H1 (cell line): Measurements from ENCODE around the gene HTR3A. TPM values are rescaled to one million over a fixed set of nuclear protein-coding genes. Genes with fewer than 3 reads are reported as not detected.

Experiments used
- CTCF ChIA-PET: fragments of 300-600 bp; sonication (Branson Sonifier 250); formaldehyde crosslinking; loops from one replicate; lab custom pipeline; 2021; ENCODE audit not compliant: partially characterized antibody; lab: Charles Lee
- POLR2A ChIA-PET: fragments of 300-600 bp; sonication (Branson Sonifier 250); formaldehyde crosslinking; loops from one replicate; lab custom pipeline; 2021; ENCODE audit warnings: inconsistent platforms; ENCODE audit not compliant: partially characterized antibody; lab: Charles Lee
- DNase-seq, 2 experiments: peaks; one replicate each; pipeline versions ENCODE4 v3.0.0 to v3.0.0-alpha.2; 2010 to 2022; ENCODE audit warnings: low spot score in 2 of 2, low read depth in 1 of 2, mixed read lengths in 1 of 2
- FAIRE-seq: peaks from 2 replicates; lab custom pipeline; 2011; peaks lifted over from hg19 to GRCh38; lab: Jason Lieb, UNC
- H2AFZ ChIP-seq: 2 replicates; pipeline ENCODE4 v1.8.1; 2012; ENCODE audit warnings: low read length, inconsistent platforms
- H2AK5ac ChIP-seq: 2 replicates; pipeline ENCODE4 v1.6.1; 2013; ENCODE audit warnings: low read depth, low read length
- H2BK120ac ChIP-seq: replicated peaks from 2 replicates; pipeline ENCODE3; 2013; ENCODE audit warnings: low read depth, low read length, inconsistent platforms
- H2BK12ac ChIP-seq: 2 replicates; pipeline ENCODE4 v1.6.1; 2013; ENCODE audit warnings: low read depth, low read length
- H2BK15ac ChIP-seq: 2 replicates; pipeline ENCODE4 v1.6.1; 2013; ENCODE audit warnings: low read length
- H2BK20ac ChIP-seq: 2 replicates; pipeline ENCODE4 v1.6.1; 2013; ENCODE audit warnings: low read length
- H2BK5ac ChIP-seq: 2 replicates; pipeline ENCODE4 v1.6.1; 2013; ENCODE audit warnings: low read depth, low read length
- H3K14ac ChIP-seq: 2 replicates; pipeline ENCODE4 v1.6.1; 2013; ENCODE audit warnings: inconsistent platforms; ENCODE audit not compliant: insufficient read length
- H3K18ac ChIP-seq: 2 replicates; pipeline ENCODE4 v1.6.1; 2013; ENCODE audit warnings: low read length; ENCODE audit errors: extremely low read depth
- H3K23ac ChIP-seq: 2 replicates; pipeline ENCODE4 v1.6.1; 2013; ENCODE audit warnings: inconsistent platforms; ENCODE audit not compliant: insufficient read length
- H3K23me2 ChIP-seq: 2 replicates; pipeline ENCODE4 v1.6.1; 2013; ENCODE audit warnings: low read depth, low read length
- H3K27ac ChIP-seq: 2 replicates; pipeline ENCODE4 v1.6.1; 2011; ENCODE audit warnings: low read depth, low read length, inconsistent platforms
- H3K27me3 ChIP-seq, 4 experiments: replicated peaks in 1 of 4; 1 replicate in 1 of 4; 2 replicates in 3 of 4; pipeline versions ENCODE4 v1.6.1 to v1.8.1; 2011 to 2013; ENCODE audit warnings: low read length in 3 of 4, mild to moderate bottlenecking in 3 of 4, inconsistent platforms in 2 of 4, mixed read lengths in 2 of 4, moderate library complexity in 1 of 4; ENCODE audit not compliant: control insufficient read depth in 3 of 4, insufficient read depth in 3 of 4; ENCODE audit errors: extremely low read depth in 1 of 4
- H3K36me3 ChIP-seq, 4 experiments: 2 replicates each; pipeline versions ENCODE4 v1.6.1 to v1.8.1; 2011 to 2013; ENCODE audit warnings: mild to moderate bottlenecking in 4 of 4, low read length in 3 of 4, moderate library complexity in 2 of 4, control low read depth in 1 of 4, inconsistent platforms in 1 of 4; ENCODE audit not compliant: insufficient read depth in 4 of 4, control insufficient read depth in 2 of 4
- H3K4ac ChIP-seq: replicated peaks from 2 replicates; pipeline ENCODE3; 2013; ENCODE audit warnings: low read length, low read depth, mixed read lengths, inconsistent platforms; ENCODE audit not compliant: insufficient read length
- H3K4me1 ChIP-seq, 4 experiments: replicated peaks in 1 of 4; 1 replicate in 1 of 4; 2 replicates in 3 of 4; pipeline versions ENCODE4 v1.6.1 to v1.8.1; 2011 to 2013; ENCODE audit warnings: low read length in 3 of 4, inconsistent platforms in 2 of 4, mixed read lengths in 1 of 4; ENCODE audit not compliant: insufficient read depth in 4 of 4, control insufficient read depth in 3 of 4
- H3K4me2 ChIP-seq, 2 experiments: 2 replicates each; pipeline versions ENCODE4 v1.6.1 to v1.8.1; 2011 to 2013; ENCODE audit warnings: low read depth in 2 of 2, low read length in 2 of 2, control low read depth in 1 of 2, inconsistent platforms in 1 of 2, mild to moderate bottlenecking in 1 of 2; ENCODE audit not compliant: insufficient read depth in 1 of 2
- H3K4me3 ChIP-seq, 4 experiments: fragments of 200-600, 300-600 bp in 1 of 4; sonication (generic), shearing (Covaris generic), sonication (Bioruptor Twin) in 1 of 4; 2 replicates each; pipeline versions ENCODE4 v1.5.1 to v1.8.1; 2011 to 2016; ENCODE audit warnings: low read length in 4 of 4, low read depth in 3 of 4, control low read depth in 2 of 4, inconsistent platforms in 2 of 4, mild to moderate bottlenecking in 2 of 4, mixed read lengths in 1 of 4, moderate library complexity in 1 of 4; ENCODE audit not compliant: insufficient read depth in 2 of 4; ENCODE audit errors: extremely low read depth in 1 of 4
- H3K56ac ChIP-seq: replicated peaks from 2 replicates; pipeline ENCODE3; 2013; ENCODE audit warnings: low read depth, mild to moderate bottlenecking, mixed read lengths, low read length, inconsistent platforms; ENCODE audit not compliant: insufficient read length
- H3K79me1 ChIP-seq: 2 replicates; pipeline ENCODE4 v1.6.1; 2013; ENCODE audit warnings: low read depth, low read length, control low read depth
- H3K79me2 ChIP-seq, 2 experiments: 2 replicates each; pipeline versions ENCODE4 v1.6.1 to v1.8.1; 2012 to 2013; ENCODE audit warnings: low read length in 2 of 2, mild to moderate bottlenecking in 2 of 2, inconsistent platforms in 1 of 2; ENCODE audit not compliant: insufficient read depth in 2 of 2, control insufficient read depth in 1 of 2
- H3K9ac ChIP-seq, 4 experiments: replicated peaks in 1 of 4; 1 replicate in 1 of 4; 2 replicates in 3 of 4; pipeline versions ENCODE4 v1.6.1 to v1.8.1; 2011 to 2013; ENCODE audit warnings: low read depth in 3 of 4, low read length in 3 of 4, control low read depth in 2 of 4, mild to moderate bottlenecking in 2 of 4, moderate library complexity in 2 of 4, inconsistent platforms in 1 of 4; ENCODE audit errors: extremely low read depth in 1 of 4
- H3K9me3 ChIP-seq, 2 experiments: 2 replicates each; pipeline versions ENCODE4 v1.6.1 to v1.8.1; 2012 to 2013; ENCODE audit warnings: mild to moderate bottlenecking in 2 of 2, moderate library complexity in 2 of 2, control low read depth in 1 of 2, inconsistent platforms in 1 of 2, low read depth in 1 of 2, low read length in 1 of 2, mixed read lengths in 1 of 2; ENCODE audit not compliant: insufficient read depth in 2 of 2
- H4K20me1 ChIP-seq, 2 experiments: replicated peaks in 1 of 2; 2 replicates each; pipeline versions ENCODE3 to v1.8.1; 2011 to 2013; ENCODE audit warnings: inconsistent platforms in 2 of 2, low read length in 2 of 2, mild to moderate bottlenecking in 1 of 2; ENCODE audit not compliant: insufficient read depth in 2 of 2, control insufficient read depth in 1 of 2
- H4K5ac ChIP-seq: 2 replicates; pipeline ENCODE4 v1.6.1; 2013; ENCODE audit warnings: low read length, low read depth, mixed read lengths, inconsistent platforms; ENCODE audit not compliant: insufficient read length
- H4K8ac ChIP-seq: 2 replicates; pipeline ENCODE4 v1.8.0; 2013; ENCODE audit warnings: mild to moderate bottlenecking, moderate library complexity, low read length, inconsistent platforms; ENCODE audit not compliant: insufficient read depth; ENCODE audit errors: extremely low read depth
- H4K91ac ChIP-seq: replicated peaks from 2 replicates; pipeline ENCODE3; 2013; ENCODE audit warnings: low read length, mixed read lengths, inconsistent platforms; ENCODE audit not compliant: insufficient read length
- CHD1 ChIP-seq: IDR thresholded peaks from 2 replicates; pipeline ENCODE4 v1.6.1; 2012; ENCODE audit warnings: low read depth, low read length, improper control_type of control experiment
- EGR1 ChIP-seq: IDR thresholded peaks from 2 replicates; pipeline ENCODE4 v1.6.1; 2011; ENCODE audit warnings: low read depth, low read length, borderline replicate concordance
- GABPA ChIP-seq: IDR thresholded peaks from 2 replicates; pipeline ENCODE4 v1.6.1; 2011; ENCODE audit warnings: mild to moderate bottlenecking, low read length, moderate library complexity, borderline replicate concordance; ENCODE audit not compliant: insufficient read depth
- GTF2F1 ChIP-seq: IDR thresholded peaks from 2 replicates; pipeline ENCODE4 v1.6.1; 2012; ENCODE audit warnings: low read depth, low read length, improper control_type of control experiment, borderline replicate concordance
- JUND ChIP-seq: IDR thresholded peaks from 2 replicates; pipeline ENCODE4 v1.6.1; 2011; ENCODE audit warnings: mild to moderate bottlenecking, improper control_type of control experiment, low read length
- KDM4A ChIP-seq: IDR thresholded peaks from one replicate; pipeline ENCODE4 v1.7.1; 2012; ENCODE audit warnings: low read depth, mild to moderate bottlenecking, moderate library complexity, low read length, inconsistent platforms; ENCODE audit not compliant: severe bottlenecking
- KDM5A ChIP-seq: fragments of 200-600 bp; IDR thresholded peaks from 2 replicates; pipeline ENCODE4 v1.7.1; 2012; ENCODE audit warnings: mild to moderate bottlenecking, low read length, inconsistent platforms, mixed read lengths
- MAX ChIP-seq: IDR thresholded peaks from 2 replicates; pipeline ENCODE4 v1.6.1; 2012; ENCODE audit warnings: inconsistent platforms
- NRF1 ChIP-seq: IDR thresholded peaks from 2 replicates; pipeline ENCODE4 v1.6.1; 2011; ENCODE audit warnings: mild to moderate bottlenecking, low read depth, low read length, improper control_type of control experiment
- POLR2A ChIP-seq, 2 experiments: IDR thresholded peaks; 1 replicate in 1 of 2; 2 replicates in 1 of 2; pipeline ENCODE4 v1.6.1; 2011; ENCODE audit warnings: low read depth in 2 of 2, low read length in 2 of 2, mild to moderate bottlenecking in 2 of 2; ENCODE audit errors: control extremely low read depth in 1 of 2
- RNF2 ChIP-seq: fragments of 200-900, 300-1000 bp; sonication (generic); IDR thresholded peaks from 2 replicates; pipeline ENCODE4 v1.7.1; 2016; ENCODE audit warnings: borderline replicate concordance, low read depth, mild to moderate bottlenecking, antibody characterized with exemption, low read length; ENCODE audit not compliant: poor library complexity, severe bottlenecking; ENCODE audit errors: missing control alignments
- RXRA ChIP-seq: IDR thresholded peaks from 2 replicates; pipeline ENCODE4 v1.6.1; 2011; ENCODE audit warnings: low read depth, mild to moderate bottlenecking, low read length, moderate library complexity; ENCODE audit not compliant: insufficient read depth
- SP2 ChIP-seq: IDR thresholded peaks from 2 replicates; pipeline ENCODE4 v1.6.1; 2012; ENCODE audit warnings: mild to moderate bottlenecking, low read length, inconsistent platforms
- SP4 ChIP-seq: IDR thresholded peaks from 2 replicates; pipeline ENCODE4 v1.6.1; 2012; ENCODE audit warnings: low read length, inconsistent platforms
- TEAD4 ChIP-seq: IDR thresholded peaks from 2 replicates; pipeline ENCODE4 v1.6.1; 2012; ENCODE audit warnings: low read depth, low read length, inconsistent platforms, mixed read lengths
- WGBS, 2 experiments: shearing (Covaris generic) in 1 of 2; methylation state at CpG; one replicate each; pipeline versions ENCODE4 v1.1.6 to v1.1.7; 2013 to 2015; ENCODE audit warnings: low lambda C conversion rate in 2 of 2, mixed read lengths in 2 of 2, inconsistent platforms in 1 of 2, low coverage in 1 of 2, missing lambda C conversion rate in 1 of 2; ENCODE audit not compliant: insufficient replicate concordance in 2 of 2, insufficient coverage in 1 of 2, insufficient read length in 1 of 2; ENCODE audit errors: extremely low coverage in 1 of 2, missing lambda C conversion rate in 1 of 2; 5-methylcytosine and 5-hydroxymethylcytosine counted together
- polyA plus RNA-seq, 7 experiments: library from polyadenylated mRNA; depleted of rRNA in 3 of 7; stranded (reverse) in 5 of 7; unstranded in 2 of 7; fragments of >200 nt in 5 of 7; fragments of 200-250 nt in 2 of 7; gene quantifications; 1 replicate in 5 of 7; 2 replicates in 1 of 7; 4 replicates in 1 of 7; pipeline versions ENCODE4 v1.2.1 to v1.2.3, GENCODE V29; 2011 to 2013; ENCODE audit warnings: missing spikeins in 2 of 7, mixed read lengths in 2 of 7
- total RNA-seq: library from RNA; stranded (reverse); fragmentation: NEBNext Ultra II Directional; extraction: Animal tissue kit (Norgen Biotek cat#: 25700); gene quantifications from 2 replicates; pipeline ENCODE4 v1.2.1, GENCODE V29; 2021

Gene HTR3A
- total and polyA plus RNA-seq, 2 of the 8 experiments (the other 6 are each of a cell fraction or from before 2014, with no cell fraction given): 7.5 to 8.9 TPM

- H3K56ac ChIP-seq: no peak overlapping the region
- H3K79me2 ChIP-seq: no peaks in the 10 kb centered on the region
- no peak overlapping the region for H2BK15ac ChIP-seq
- no peak overlapping the region for H2AFZ ChIP-seq
- no peak overlapping the region for H4K5ac ChIP-seq
- no peak overlapping the region for H3K4me2 ChIP-seq
- ChIA-PET POLR2A (interaction anchor here (1.3 kb wide), 1 partner anchor 15 kb away, joined by 3 read pairs; no protein-coding TSS in a partner anchor), CTCF (interaction anchor here (0.7 to 3.6 kb wide), 7 partner anchors 16 to 571 kb away, joined by 3 to 17 read pairs (median 5); no protein-coding TSS in a partner anchor)
- H3K23me2 ChIP-seq: peaks cover 6% of the 10 kb centered on the region
- no peak overlapping the region for H3K4me3 ChIP-seq
- no peak overlapping the region for H3K14ac ChIP-seq
- H2AK5ac ChIP-seq: no peak overlapping the region
- no peak for FAIRE-seq
- no peak overlapping the region for H2BK120ac ChIP-seq
- H2BK12ac ChIP-seq: no peak overlapping the region
- H3K4me1 ChIP-seq: peaks cover 0 to 14% (median 13%) of the 10 kb centered on the region in 4 experiments; a peak in 6 of 7 replicates
- H4K20me1 ChIP-seq: no peaks in the 10 kb centered on the region
- no peaks in the 10 kb centered on the region for H3K36me3 ChIP-seq
- H3K18ac ChIP-seq: no peak overlapping the region
- H3K79me1 ChIP-seq: no peaks in the 10 kb centered on the region
- no peak overlapping the region for H2BK5ac ChIP-seq
- H3K23ac ChIP-seq: no peak overlapping the region
- no peak overlapping the region for H3K9ac ChIP-seq
- H3K9me3 ChIP-seq: no peaks in the 10 kb centered on the region
- no peak overlapping the region for H3K27ac ChIP-seq
- 91% methylated on average over 10 of the region's 11 CpGs; no CpG with 5 or more reads in 1 of the 2 experiments for WGBS, 2 experiments
- H3K27me3 ChIP-seq: peaks cover 0 to 3% (median 0%) of the 10 kb centered on the region in 4 experiments; a peak in 1 of 7 replicates
- no peak overlapping the region for H2BK20ac ChIP-seq
- H3K4ac ChIP-seq: no peak overlapping the region
- H4K8ac ChIP-seq: no peak overlapping the region
- no peak for DNase-seq
- H4K91ac ChIP-seq: no peak overlapping the region
- TF ChIP-seq RNF2: no peak
- TF ChIP-seq MAX: no peak
- no peak for TF ChIP-seq JUND
- TF ChIP-seq NRF1: no peak
- TF ChIP-seq TEAD4: no peak
- no peak for TF ChIP-seq EGR1
- TF ChIP-seq RXRA: no peak
- no peak for TF ChIP-seq CHD1
- TF ChIP-seq SP4: no peak
- TF ChIP-seq KDM4A: no peak
- TF ChIP-seq KDM5A: no peak
- TF ChIP-seq POLR2A (IDR thresholded peaks at IDR 0.05; ENCODE audit: control extremely low read depth in 1 of 2, low read depth in 2 of 2, low read length in 2 of 2): no peak
- no peak for TF ChIP-seq SP2
- no peak for TF ChIP-seq GABPA
- TF ChIP-seq GTF2F1: no peak
Observed at GRCh38 chr11:113977701-113978100, 2.8 kb downstream of the HTR3A start.
